Immature natural killer cell (primary cell): ENCODE data around the gene SDHAF3. TPM values are rescaled to one million over a fixed set of nuclear protein-coding genes. Genes with fewer than 3 reads are reported as not detected.

Source experiments
- DNase-seq, 3 donors: peaks; one replicate each; pipeline ENCODE4 v3.0.0; 2022; ENCODE audit warnings: mixed read lengths in 1 of 3
- H3K27ac Mint-ChIP-seq, 6 donors: one replicate each; pipeline ENCODE4 v1.8.0; 2020; ENCODE audit warnings: mixed read lengths in 6 of 6, mild to moderate bottlenecking in 5 of 6, inconsistent platforms in 4 of 6, moderate library complexity in 3 of 6
- H3K27me3 Mint-ChIP-seq, 3 donors: one replicate each; pipeline ENCODE4 v1.8.0; 2020 to 2021; ENCODE audit warnings: low read depth in 3 of 3, mild to moderate bottlenecking in 3 of 3, mixed read lengths in 3 of 3, moderate library complexity in 3 of 3, inconsistent platforms in 1 of 3
- H3K36me3 Mint-ChIP-seq, 3 donors: one replicate each; pipeline ENCODE4 v1.8.0; 2020; ENCODE audit warnings: mixed read lengths in 3 of 3, inconsistent platforms in 2 of 3, mild to moderate bottlenecking in 2 of 3
- H3K4me1 Mint-ChIP-seq, 2 donors: one replicate each; pipeline ENCODE4 v1.8.0; 2020; ENCODE audit warnings: inconsistent platforms in 2 of 2, mild to moderate bottlenecking in 2 of 2, mixed read lengths in 2 of 2, moderate library complexity in 1 of 2
- H3K4me3 Mint-ChIP-seq, 5 donors: one replicate each; pipeline ENCODE4 v1.8.0; 2020; ENCODE audit warnings: mild to moderate bottlenecking in 5 of 5, mixed read lengths in 5 of 5, inconsistent platforms in 3 of 5, moderate library complexity in 3 of 5
- H3K9me3 Mint-ChIP-seq, 6 donors: one replicate each; pipeline ENCODE4 v1.8.0; 2020; ENCODE audit warnings: mild to moderate bottlenecking in 6 of 6, mixed read lengths in 6 of 6, inconsistent platforms in 4 of 6, moderate library complexity in 3 of 6
- polyA plus RNA-seq, 3 donors: library from polyadenylated mRNA; unstranded; fragments of 300-500 nt; fragmentation: Illumina TruSeq; gene quantifications; one replicate each; pipeline ENCODE4 v1.2.3, GENCODE V29; 2021

SDHAF3 gene
- polyA plus RNA-seq, 3 donors from 2014 or later: 34.5 to 48.1 (median 36.8) TPM

DNA sequence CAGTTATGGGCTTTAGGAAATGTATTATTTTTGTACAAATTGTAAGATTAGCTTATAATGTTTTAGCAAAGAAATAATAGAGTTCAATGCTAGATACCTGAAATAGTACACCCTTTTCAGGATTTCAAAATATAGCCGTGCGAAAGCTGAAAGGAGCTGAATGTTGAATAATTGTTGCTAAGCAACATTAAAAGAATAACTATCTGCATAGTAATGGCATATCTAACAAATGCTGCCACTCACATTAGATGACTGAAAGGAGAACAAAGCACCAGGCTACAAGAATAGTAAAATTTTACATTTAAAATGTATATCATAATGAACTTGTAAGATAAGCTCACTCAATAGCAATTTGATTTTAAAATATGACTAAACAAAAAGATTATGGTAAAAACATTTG lies 82.5 kb downstream of the SDHAF3 start:
- H3K36me3 Mint-ChIP-seq: no peaks in the 10 kb centered on the region
- no peaks in the 10 kb centered on the region for H3K4me1 Mint-ChIP-seq
- no peak overlapping the region for H3K27ac Mint-ChIP-seq
- peaks cover 0 to 9% (median 0%) of the 10 kb centered on the region in 6 donors for H3K9me3 Mint-ChIP-seq
- no peak overlapping the region for H3K4me3 Mint-ChIP-seq
- no peak for DNase-seq
- H3K27me3 Mint-ChIP-seq: peaks cover 0 to 4% (median 3%) of the 10 kb centered on the region in 3 donors

DNA sequence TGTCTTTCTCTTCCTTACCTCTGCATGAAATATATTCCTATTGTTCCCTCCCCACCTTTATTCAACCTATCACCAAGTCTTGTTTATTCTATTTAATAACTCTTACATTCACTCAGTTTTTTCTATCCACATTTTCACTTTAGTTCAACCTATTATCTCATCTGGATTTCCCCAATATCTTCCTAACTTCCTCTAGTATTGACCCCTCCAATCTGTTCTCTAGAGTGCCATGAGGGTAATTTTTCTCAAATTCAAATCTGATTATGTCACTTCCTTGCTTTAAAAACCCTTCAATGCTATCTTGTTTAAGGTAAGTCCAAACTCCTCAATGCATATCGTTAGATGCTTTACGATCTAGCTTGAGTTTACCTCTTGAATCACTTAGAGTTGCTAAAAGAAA lies 86.5 kb downstream of the SDHAF3 start:
- Mint-ChIP-seq H3K4me3 (no peak overlapping the region), H3K9me3 (peaks cover 0 to 4% (median 0%) of the 10 kb centered on the region in 6 donors), H3K27ac (no peak overlapping the region), H3K27me3 (peaks cover 0 to 4% (median 1%) of the 10 kb centered on the region in 3 donors), H3K4me1 (no peaks in the 10 kb centered on the region), H3K36me3 (no peaks in the 10 kb centered on the region)
- no peak for DNase-seq

DNA sequence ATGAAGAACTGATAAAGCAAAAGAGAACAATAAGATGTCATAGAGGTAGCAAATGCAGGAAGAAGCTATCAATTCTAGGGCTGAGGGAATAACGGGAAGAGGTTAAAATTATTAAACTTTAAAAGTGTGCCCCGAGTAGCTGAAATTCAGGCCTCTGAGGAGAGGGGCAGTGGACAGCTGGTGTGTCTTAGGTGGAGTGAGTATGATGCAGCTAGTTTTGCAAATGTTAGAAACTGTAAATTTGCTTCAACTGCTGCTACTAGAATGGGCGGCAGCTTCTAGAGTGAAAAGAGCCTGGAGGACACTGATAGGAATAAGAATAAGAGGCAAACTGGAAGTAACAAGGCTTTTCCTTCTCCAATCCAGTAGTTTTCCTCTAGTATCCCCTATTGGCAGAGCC lies 87.3 kb downstream of the SDHAF3 start:
- Mint-ChIP-seq H3K4me3 (no peak overlapping the region), H3K4me1 (no peaks in the 10 kb centered on the region), H3K27me3 (peaks cover 0 to 4% (median 1%) of the 10 kb centered on the region in 3 donors), H3K9me3 (peaks cover 0 to 5% (median 0%) of the 10 kb centered on the region in 6 donors), H3K27ac (no peak overlapping the region), H3K36me3 (no peaks in the 10 kb centered on the region)
- no peak for DNase-seq

DNA sequence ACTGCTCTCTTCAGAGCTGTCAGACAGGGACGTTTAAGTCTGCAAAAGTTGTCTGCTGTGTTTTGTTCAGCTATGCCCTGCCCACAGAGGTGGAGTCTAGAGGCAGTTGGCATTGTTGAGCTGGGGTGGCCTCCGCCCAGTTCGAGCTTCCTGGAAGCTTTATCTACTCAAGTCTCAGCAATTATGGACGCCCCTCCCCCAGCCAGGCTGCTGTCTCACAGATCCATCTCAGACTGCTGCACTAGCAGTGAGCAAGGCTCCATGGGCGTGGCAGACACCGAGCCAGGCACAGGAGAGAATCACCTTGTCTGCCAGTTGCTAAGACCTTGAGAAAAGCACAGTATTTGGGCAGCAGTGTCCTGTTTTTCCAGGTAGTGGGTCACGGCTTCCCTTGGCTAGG lies 98.1 kb downstream of the SDHAF3 start:
- peaks cover 3 to 13% (median 12%) of the 10 kb centered on the region in 3 donors for H3K27me3 Mint-ChIP-seq
- H3K4me1 Mint-ChIP-seq: no peaks in the 10 kb centered on the region
- H3K4me3 Mint-ChIP-seq: no peak overlapping the region
- H3K27ac Mint-ChIP-seq: no peak overlapping the region
- DNase-seq: no peak
- no peaks in the 10 kb centered on the region for H3K36me3 Mint-ChIP-seq
- peaks cover 0 to 13% (median 4%) of the 10 kb centered on the region in 6 donors for H3K9me3 Mint-ChIP-seq

DNA sequence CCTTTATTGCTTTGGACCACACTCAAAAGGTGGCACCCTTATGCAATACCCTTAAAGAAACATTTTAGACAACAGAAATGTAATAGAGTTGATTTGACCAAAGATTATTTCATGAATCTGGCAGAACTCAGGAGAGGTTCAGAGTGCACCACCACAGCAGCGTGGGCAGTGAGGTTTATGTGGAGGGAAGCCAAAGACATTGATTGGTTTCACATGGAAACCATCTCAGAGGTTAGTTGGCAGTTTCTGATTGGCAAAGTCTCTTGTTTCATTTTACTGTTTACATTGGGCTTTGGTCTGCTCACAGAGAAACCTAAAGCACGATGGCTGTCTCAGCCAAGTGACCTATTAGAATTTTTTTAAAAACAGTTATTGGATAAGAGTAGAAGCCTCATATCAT lies 101.3 kb downstream of the SDHAF3 start:
- Mint-ChIP-seq H3K27ac (no peak overlapping the region), H3K27me3 (peaks cover 3 to 12% (median 9%) of the 10 kb centered on the region in 3 donors), H3K36me3 (no peaks in the 10 kb centered on the region), H3K4me3 (no peak overlapping the region), H3K4me1 (no peaks in the 10 kb centered on the region), H3K9me3 (peaks cover 0 to 13% (median 3%) of the 10 kb centered on the region in 6 donors)
- DNase-seq: no peak

DNA sequence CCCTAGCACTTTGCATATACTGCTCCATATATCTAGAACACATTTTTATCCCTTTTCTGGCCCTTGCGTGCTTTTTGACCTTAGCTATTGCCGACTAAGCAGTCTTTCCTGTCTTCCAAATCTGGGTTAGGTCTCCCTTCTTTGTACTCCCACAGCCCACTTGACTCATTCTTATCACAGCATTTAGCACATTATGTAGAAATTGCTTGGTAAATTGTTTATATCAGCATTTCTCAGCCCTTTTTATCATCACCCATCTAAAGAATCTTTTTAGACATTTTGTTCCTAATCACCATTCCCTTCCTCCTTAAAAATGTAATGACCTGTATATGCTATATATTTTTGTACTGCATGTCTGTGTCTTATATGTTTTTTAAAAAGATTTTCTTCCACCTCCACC lies 101.7 kb downstream of the SDHAF3 start:
- Mint-ChIP-seq H3K27ac (no peak overlapping the region), H3K4me3 (no peak overlapping the region), H3K27me3 (peaks cover 3 to 12% (median 9%) of the 10 kb centered on the region in 3 donors), H3K36me3 (no peaks in the 10 kb centered on the region), H3K9me3 (peaks cover 0 to 12% (median 3%) of the 10 kb centered on the region in 6 donors), H3K4me1 (no peaks in the 10 kb centered on the region)
- no peak for DNase-seq

DNA sequence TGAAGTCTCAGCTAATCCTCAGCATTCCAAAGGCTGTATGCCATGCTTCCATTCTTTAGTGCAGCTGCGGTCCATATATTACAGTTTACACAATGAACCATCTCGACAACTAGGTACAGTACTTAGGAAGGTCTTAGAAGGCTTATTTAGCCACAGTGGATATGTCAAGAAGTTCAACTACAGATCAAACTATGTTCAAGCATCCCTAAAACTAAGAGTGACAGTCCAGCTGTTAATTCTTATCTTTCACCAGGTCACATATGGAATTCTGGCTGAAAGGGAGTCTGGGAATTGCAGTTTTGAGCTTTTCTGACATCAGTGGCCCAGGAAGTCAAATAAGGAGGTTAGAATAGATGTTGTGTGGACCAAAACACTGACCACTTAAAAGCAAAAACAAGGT lies 106.8 kb downstream of the SDHAF3 start:
- Mint-ChIP-seq H3K27me3 (peaks cover 3 to 5% (median 3%) of the 10 kb centered on the region in 3 donors), H3K27ac (no peak overlapping the region), H3K9me3 (peaks cover 0 to 6% (median under 1%) of the 10 kb centered on the region in 6 donors), H3K4me3 (no peak overlapping the region), H3K4me1 (no peaks in the 10 kb centered on the region), H3K36me3 (no peaks in the 10 kb centered on the region)
- no peak for DNase-seq

DNA sequence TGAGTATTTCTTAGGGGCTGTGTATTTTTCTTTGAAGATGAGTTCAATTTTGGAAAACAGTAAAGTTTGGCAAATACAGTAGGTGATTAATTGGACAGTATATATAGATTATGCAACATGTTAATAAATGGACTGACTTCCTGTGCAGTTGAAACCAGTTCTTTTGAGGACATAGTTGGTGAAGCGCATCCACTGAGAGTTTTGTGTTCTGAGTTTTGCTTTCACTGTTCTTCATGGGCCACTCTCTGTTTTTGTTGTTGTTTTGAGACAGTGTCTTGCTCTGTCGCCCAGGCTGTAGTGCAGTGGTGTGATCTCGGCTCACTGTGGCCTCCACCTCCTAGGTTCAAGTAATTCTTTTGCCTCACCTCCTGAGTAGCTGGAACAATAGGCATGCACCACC lies 109.0 kb downstream of the SDHAF3 start:
- no peak overlapping the region for H3K4me3 Mint-ChIP-seq
- peaks cover 0 to 7% (median 4%) of the 10 kb centered on the region in 3 donors for H3K27me3 Mint-ChIP-seq
- H3K27ac Mint-ChIP-seq: no peak overlapping the region
- H3K36me3 Mint-ChIP-seq: no peaks in the 10 kb centered on the region
- no peaks in the 10 kb centered on the region for H3K4me1 Mint-ChIP-seq
- no peak for DNase-seq
- H3K9me3 Mint-ChIP-seq: peaks cover 0 to 7% (median 0%) of the 10 kb centered on the region in 6 donors

Other genes with a start within 250 kb of the SDHAF3 start
- not detected for gene DLX6, start 112.1 kb upstream of the SDHAF3 start, polyA plus RNA-seq
- not detected for gene DLX5, start 92.9 kb upstream of the SDHAF3 start, polyA plus RNA-seq